ENCODE results near the gene OPN1MW. TPM values are rescaled to one million over a fixed set of nuclear protein-coding genes. Genes with fewer than 3 reads are reported as not detected.
"Not testable (repeated sequence)": the region's sequence is repeated elsewhere in the genome, so short reads cannot be mapped to it uniquely, and the experiment has no call there.

OPN1MW gene
- total and polyA plus RNA-seq, 10 of the 15 experiments (the other 5 are each of a cell fraction or from before 2014, with no cell fraction given): not detected

DNA sequence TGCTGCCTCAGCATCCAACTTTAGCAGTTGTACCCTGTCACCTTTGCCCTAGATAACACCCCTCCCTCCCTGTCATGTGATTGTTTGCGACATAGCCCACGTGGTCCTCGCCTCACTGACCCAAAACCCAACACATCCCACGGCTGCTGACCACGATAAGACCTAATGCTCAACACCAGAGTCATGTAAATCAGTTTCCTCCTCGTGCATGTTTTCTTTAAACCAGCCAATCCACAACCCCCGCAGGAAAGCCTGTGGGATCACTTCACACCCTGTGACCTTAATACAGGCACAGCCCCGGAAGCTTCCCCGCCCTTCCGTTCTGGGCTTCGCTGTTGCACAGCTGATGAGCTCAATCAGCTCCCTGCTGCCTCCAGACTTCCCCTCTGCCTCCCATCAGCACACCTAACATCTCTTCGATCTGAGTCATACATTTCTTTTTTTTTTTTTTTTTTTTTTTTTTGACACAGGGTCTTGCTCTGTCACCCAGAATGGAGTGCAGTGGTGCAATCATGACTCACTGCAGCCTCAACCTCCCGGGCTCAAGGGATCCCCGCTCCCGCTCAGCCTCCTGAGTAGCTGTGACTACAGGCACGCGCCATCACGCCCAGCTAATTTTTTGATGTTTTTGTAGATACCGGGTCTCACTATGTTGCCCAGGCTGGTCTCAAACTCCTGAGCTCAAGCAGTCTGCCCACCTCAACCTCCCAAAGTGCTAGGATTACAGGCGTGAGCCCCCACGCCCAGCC, 27.4 kb downstream of the OPN1MW start:
- intact Hi-C loops (cut with micrococcal nuclease; ENCODE audit: unreplicated experiment); FAIRE-seq; DNase-seq (ENCODE audit: low read depth, low spot score); BruUV-seq (replicated peaks); H3K4me2 ChIP-seq (ENCODE audit: control insufficient read depth, insufficient read depth); H3K36me3 ChIP-seq (ENCODE audit: control insufficient read depth in 2 of 2, insufficient read depth in 2 of 2, low read length in 1 of 2); RAD21 ChIA-PET (ENCODE audit: unreplicated experiment); POLR2A ChIA-PET; H3K79me2 ChIP-seq (ENCODE audit: control insufficient read depth, insufficient read depth, low read length); CTCF ChIA-PET; H2AFZ ChIP-seq (ENCODE audit: control insufficient read depth, low read depth, low read length); in situ Hi-C loops (cut with MboI); H3K27ac ChIP-seq (ENCODE audit: control insufficient read depth, insufficient read depth); H3K9ac ChIP-seq (ENCODE audit: control insufficient read depth, insufficient read depth, low read length); H3K4me1 ChIP-seq (ENCODE audit: control insufficient read depth, insufficient read depth, low read length); SMC1A ChIA-PET (ENCODE audit: uncharacterized antibody, unreplicated experiment); H4K20me1 ChIP-seq (ENCODE audit: control insufficient read depth, insufficient read depth); H3K9me3 ChIP-seq (replicated peaks; ENCODE audit: control insufficient read depth, insufficient read depth, low read length); H3K27me3 ChIP-seq (replicated peaks in 1 of 2; ENCODE audit: control insufficient read depth in 2 of 2, insufficient read depth in 2 of 2, low read length in 1 of 2); H3K4me3 ChIP-seq: not testable (repeated sequence)
- no CpG with 5 or more reads among the region's 21 CpGs for WGBS (ENCODE audit: insufficient coverage, insufficient replicate concordance, low lambda C conversion rate, missing lambda C conversion rate)
- ATAC-seq: peak; percentile 74

DNA sequence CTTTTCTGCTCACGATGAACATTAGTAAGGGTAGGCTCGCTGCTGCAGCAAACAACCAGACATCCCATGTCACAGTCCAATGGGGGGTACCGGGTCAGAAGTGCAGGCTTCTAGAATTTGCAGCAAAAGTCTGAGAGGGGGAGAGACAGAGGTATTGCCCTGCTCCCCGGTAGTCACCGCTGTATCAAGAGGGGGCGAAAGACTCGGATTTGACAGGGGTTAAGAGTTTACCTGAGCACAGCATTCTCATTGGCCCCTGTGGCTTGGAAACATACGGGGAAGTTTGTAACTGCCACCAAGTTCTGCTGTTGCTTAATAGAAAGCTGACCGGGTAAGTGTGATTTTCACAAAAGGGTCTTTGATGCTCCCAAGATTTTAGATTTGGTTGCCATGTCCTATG, 28.7 kb downstream of the OPN1MW start:
- H3K36me3 ChIP-seq (ENCODE audit: control insufficient read depth in 2 of 2, insufficient read depth in 2 of 2, low read length in 1 of 2); POLR2A ChIA-PET; intact Hi-C loops (cut with micrococcal nuclease; ENCODE audit: unreplicated experiment); FAIRE-seq; H3K4me3 ChIP-seq; H3K4me1 ChIP-seq (ENCODE audit: control insufficient read depth, insufficient read depth, low read length); in situ Hi-C loops (cut with MboI); H3K9ac ChIP-seq (ENCODE audit: control insufficient read depth, insufficient read depth, low read length); SMC1A ChIA-PET (ENCODE audit: uncharacterized antibody, unreplicated experiment); H4K20me1 ChIP-seq (ENCODE audit: control insufficient read depth, insufficient read depth); H3K27ac ChIP-seq (ENCODE audit: control insufficient read depth, insufficient read depth); RAD21 ChIA-PET (ENCODE audit: unreplicated experiment); H3K27me3 ChIP-seq (replicated peaks in 1 of 2; ENCODE audit: control insufficient read depth in 2 of 2, insufficient read depth in 2 of 2, low read length in 1 of 2); H3K4me2 ChIP-seq (ENCODE audit: control insufficient read depth, insufficient read depth); ATAC-seq; H3K9me3 ChIP-seq (replicated peaks; ENCODE audit: control insufficient read depth, insufficient read depth, low read length); CTCF ChIA-PET; BruUV-seq (replicated peaks); H2AFZ ChIP-seq (ENCODE audit: control insufficient read depth, low read depth, low read length); H3K79me2 ChIP-seq (ENCODE audit: control insufficient read depth, insufficient read depth, low read length); DNase-seq (ENCODE audit: low read depth, low spot score): not testable (repeated sequence)
- 67% methylated on average over 4 of the region's 9 CpGs for WGBS (ENCODE audit: insufficient coverage, insufficient replicate concordance, low lambda C conversion rate, missing lambda C conversion rate)

DNA sequence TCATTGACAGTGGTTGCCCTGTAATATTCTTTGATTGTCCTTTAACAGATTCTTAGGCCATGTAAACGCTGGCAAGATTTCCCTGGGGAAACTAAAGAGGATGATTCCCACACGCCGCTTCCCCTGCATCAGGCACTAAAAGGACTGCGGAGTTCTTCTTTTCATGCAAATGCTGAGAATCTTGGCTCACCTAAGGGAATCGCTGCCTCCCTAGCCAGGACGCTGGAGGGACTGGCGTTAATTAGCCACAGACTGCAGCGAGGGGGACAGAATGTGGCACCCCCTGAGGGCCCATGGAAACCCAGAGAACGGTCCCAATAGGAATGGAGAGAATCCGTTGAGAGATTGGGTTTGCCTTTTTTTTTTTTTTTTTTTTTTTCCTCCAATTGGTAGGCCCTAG, 29.1 kb downstream of the OPN1MW start:
- CTCF ChIA-PET; FAIRE-seq; H3K9me3 ChIP-seq (replicated peaks; ENCODE audit: control insufficient read depth, insufficient read depth, low read length); H3K27me3 ChIP-seq (replicated peaks in 1 of 2; ENCODE audit: control insufficient read depth in 2 of 2, insufficient read depth in 2 of 2, low read length in 1 of 2); H3K36me3 ChIP-seq (ENCODE audit: control insufficient read depth in 2 of 2, insufficient read depth in 2 of 2, low read length in 1 of 2); H3K4me1 ChIP-seq (ENCODE audit: control insufficient read depth, insufficient read depth, low read length); H3K79me2 ChIP-seq (ENCODE audit: control insufficient read depth, insufficient read depth, low read length); POLR2A ChIA-PET; intact Hi-C loops (cut with micrococcal nuclease; ENCODE audit: unreplicated experiment); H3K9ac ChIP-seq (ENCODE audit: control insufficient read depth, insufficient read depth, low read length); SMC1A ChIA-PET (ENCODE audit: uncharacterized antibody, unreplicated experiment); BruUV-seq (replicated peaks); H3K4me3 ChIP-seq; RAD21 ChIA-PET (ENCODE audit: unreplicated experiment); ATAC-seq; H2AFZ ChIP-seq (ENCODE audit: control insufficient read depth, low read depth, low read length); in situ Hi-C loops (cut with MboI); H3K4me2 ChIP-seq (ENCODE audit: control insufficient read depth, insufficient read depth); H4K20me1 ChIP-seq (ENCODE audit: control insufficient read depth, insufficient read depth); H3K27ac ChIP-seq (ENCODE audit: control insufficient read depth, insufficient read depth); DNase-seq (ENCODE audit: low read depth, low spot score): not testable (repeated sequence)
- WGBS (ENCODE audit: insufficient coverage, insufficient replicate concordance, low lambda C conversion rate, missing lambda C conversion rate): no CpG with 5 or more reads among the region's 10 CpGs

DNA sequence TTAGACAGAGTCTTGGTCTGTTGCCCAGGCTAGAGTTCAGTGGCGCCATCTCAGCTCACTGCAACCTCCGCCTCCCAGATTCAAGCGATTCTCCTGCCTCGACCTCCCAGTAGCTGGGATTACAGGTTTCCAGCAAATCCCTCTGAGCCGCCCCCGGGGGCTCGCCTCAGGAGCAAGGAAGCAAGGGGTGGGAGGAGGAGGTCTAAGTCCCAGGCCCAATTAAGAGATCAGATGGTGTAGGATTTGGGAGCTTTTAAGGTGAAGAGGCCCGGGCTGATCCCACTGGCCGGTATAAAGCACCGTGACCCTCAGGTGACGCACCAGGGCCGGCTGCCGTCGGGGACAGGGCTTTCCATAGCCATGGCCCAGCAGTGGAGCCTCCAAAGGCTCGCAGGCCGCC, 37.1 kb downstream of the OPN1MW start, which contains the start of gene OPN1MW2:
TSS of gene OPN1MW2 (plus strand) at position 301 of the 400 bp plus-strand sequence. CDS start at position 361, 60 bp downstream.
- RAD21 ChIA-PET (ENCODE audit: unreplicated experiment); H3K9me3 ChIP-seq (replicated peaks; ENCODE audit: control insufficient read depth, insufficient read depth, low read length); DNase-seq (ENCODE audit: low read depth, low spot score); H3K4me2 ChIP-seq (ENCODE audit: control insufficient read depth, insufficient read depth); ATAC-seq; POLR2A ChIA-PET; in situ Hi-C loops (cut with MboI); H3K27me3 ChIP-seq (replicated peaks in 1 of 2; ENCODE audit: control insufficient read depth in 2 of 2, insufficient read depth in 2 of 2, low read length in 1 of 2); H3K27ac ChIP-seq (ENCODE audit: control insufficient read depth, insufficient read depth); intact Hi-C loops (cut with micrococcal nuclease; ENCODE audit: unreplicated experiment); H3K4me3 ChIP-seq; H4K20me1 ChIP-seq (ENCODE audit: control insufficient read depth, insufficient read depth); BruUV-seq (replicated peaks); FAIRE-seq; H3K4me1 ChIP-seq (ENCODE audit: control insufficient read depth, insufficient read depth, low read length); H3K79me2 ChIP-seq (ENCODE audit: control insufficient read depth, insufficient read depth, low read length); H3K9ac ChIP-seq (ENCODE audit: control insufficient read depth, insufficient read depth, low read length); H2AFZ ChIP-seq (ENCODE audit: control insufficient read depth, low read depth, low read length); H3K36me3 ChIP-seq (ENCODE audit: control insufficient read depth in 2 of 2, insufficient read depth in 2 of 2, low read length in 1 of 2); CTCF ChIA-PET; SMC1A ChIA-PET (ENCODE audit: uncharacterized antibody, unreplicated experiment): not testable (repeated sequence)
- no CpG with 5 or more reads among the region's 16 CpGs for WGBS (ENCODE audit: insufficient coverage, insufficient replicate concordance, low lambda C conversion rate, missing lambda C conversion rate)

All from GM12878 (cell line).